ENCODE results near the gene MDK.

Gene MDK

GRCh38 chr11:46360878-46361277 lies 20.6 kb upstream of the MDK start (continued):
- TF ChIP-seq ZNF513 (tag by site-specific recombination; IDR thresholded peaks at IDR 0.05): no peak
- TF ChIP-seq ZFHX2 (tag by site-specific recombination; conservative IDR thresholded peaks at IDR 0.05): no peak
- TF ChIP-seq ZNF548 (tag by site-specific recombination; IDR thresholded peaks at IDR 0.05): no peak
- no peak for TF ChIP-seq ZNF560 (tag by site-specific recombination; IDR thresholded peaks at IDR 0.05; ENCODE audit: borderline replicate concordance)
- TF ChIP-seq ZNF610 (tag by site-specific recombination; IDR thresholded peaks at IDR 0.05; ENCODE audit: borderline replicate concordance): no peak
- TF ChIP-seq ZNF623 (tag by site-specific recombination; IDR thresholded peaks at IDR 0.05): no peak
- no peak for TF ChIP-seq ZNF366 (tag by site-specific recombination; conservative IDR thresholded peaks at IDR 0.05)
- no peak for TF ChIP-seq ZNF239 (tag by site-specific recombination; IDR thresholded peaks at IDR 0.05)
- no peak for TF ChIP-seq ZNF670 (tag by site-specific recombination; IDR thresholded peaks at IDR 0.05; ENCODE audit: low read depth)
- no peak for TF ChIP-seq ZNF701 (tag by site-specific recombination; IDR thresholded peaks at IDR 0.05)
- TF ChIP-seq HOXD13 (CRISPR knock-in tag; IDR thresholded peaks at IDR 0.05; ENCODE audit: borderline replicate concordance): no peak
- TF ChIP-seq OVOL3 (tag by site-specific recombination; IDR thresholded peaks at IDR 0.05): no peak
- no peak for TF ChIP-seq ZBTB7A (tag by site-specific recombination; IDR thresholded peaks at IDR 0.05; ENCODE audit: low read depth)

- peaks cover 9% of the 10 kb centered on the region for H3K4me1 ChIP-seq (ENCODE audit: control insufficient read depth, insufficient read depth, low read length)
- no peak overlapping the region; the same call in 1 of the 2 replicates for H3K27ac ChIP-seq (ENCODE audit: extremely low read depth, low read depth, low read length)
- no peak overlapping the region for H3K4me3 ChIP-seq (ENCODE audit: low read depth, low read length)
- peaks cover 0 to 6% of the 10 kb centered on the region in 2 experiments; a peak in 1 of 3 replicates for H3K36me3 ChIP-seq (ENCODE audit: control insufficient read depth in 2 of 2, insufficient read depth in 1 of 2, low read length in 2 of 2)
- CTCF ChIA-PET: interaction anchor here (0.5 to 3.3 kb wide), 8 partner anchors 9 to 122 kb away, joined by 3 to 23 read pairs (median 3); partner anchors contain the start of gene CHRM4
- POLR2A ChIA-PET: interaction anchor here (1.0 to 1.1 kb wide), 2 partner anchors 10 to 122 kb away, joined by 3 to 4 read pairs; no protein-coding TSS in a partner anchor
- no peaks in the 10 kb centered on the region for H3K9me3 ChIP-seq (ENCODE audit: control insufficient read depth, insufficient read depth, low read depth, low read length)
- peak; percentile 92 for TF ChIP-seq WT1 (tag by site-specific recombination; IDR thresholded peaks at IDR 0.05)
- peak; percentile 91 for TF ChIP-seq ZNF10 (tag by site-specific recombination; IDR thresholded peaks at IDR 0.05)
- TF ChIP-seq ZBTB7A (tag by site-specific recombination; IDR thresholded peaks at IDR 0.05; ENCODE audit: low read depth): no peak
- TF ChIP-seq ZNF211 (tag by site-specific recombination; IDR thresholded peaks at IDR 0.05; ENCODE audit: low read depth): no peak
- no peak for TF ChIP-seq ZNF121 (tag by site-specific recombination; IDR thresholded peaks at IDR 0.05)
- TF ChIP-seq ZNF223 (tag by site-specific recombination; IDR thresholded peaks at IDR 0.05): no peak
- TF ChIP-seq ZNF433 (tag by site-specific recombination; IDR thresholded peaks at IDR 0.05; ENCODE audit: low read depth): no peak
- no peak for TF ChIP-seq ZNF785 (tag by site-specific recombination; IDR thresholded peaks at IDR 0.05)
- TF ChIP-seq HOXC10 (CRISPR knock-in tag; IDR thresholded peaks at IDR 0.05): no peak
- TF ChIP-seq ZSCAN16 (tag by site-specific recombination; IDR thresholded peaks at IDR 0.05): no peak
- TF ChIP-seq ZBTB17 (tag by site-specific recombination; IDR thresholded peaks at IDR 0.05): peak; percentile 66
- no peak for TF ChIP-seq ZNF510 (tag by site-specific recombination; IDR thresholded peaks at IDR 0.05; ENCODE audit: insufficient replicate concordance)
- 0 out of 2 replicates have a peak, but pooled peaks have one; percentile 30 for TF ChIP-seq KLF17 (tag by site-specific recombination; IDR thresholded peaks at IDR 0.05)
- TF ChIP-seq ZBTB6 (tag by site-specific recombination; IDR thresholded peaks at IDR 0.05): peak; percentile 67
- no peak for TF ChIP-seq ZNF473 (tag by site-specific recombination; IDR thresholded peaks at IDR 0.05)
- no peak for TF ChIP-seq TRIM28 (IDR thresholded peaks at IDR 0.05; ENCODE audit: borderline replicate concordance, low read length)
- TF ChIP-seq KLF8 (tag by site-specific recombination; IDR thresholded peaks at IDR 0.05): no peak
- TF ChIP-seq ZNF521 (tag by site-specific recombination; IDR thresholded peaks at IDR 0.05): no peak
- peak; percentile 97 for TF ChIP-seq ZNF600 (tag by site-specific recombination; IDR thresholded peaks at IDR 0.05)
- TF ChIP-seq ZNF146 (tag by site-specific recombination; IDR thresholded peaks at IDR 0.05): no peak
- TF ChIP-seq PATZ1 (tag by site-specific recombination; IDR thresholded peaks at IDR 0.05): peak; percentile 45; the same call in 1 of the 2 replicates
These were observed 19.9 kb upstream of the MDK start for GRCh38 chr11:46361283-46362155.
